AG04450 (cell line): ENCODE data around the gene JMJD1C. TPM values are rescaled to one million over a fixed set of nuclear protein-coding genes. Genes with fewer than 3 reads are reported as not detected.
A peak's percentile ranks its signal among the peaks of the same experiment; 100 is the strongest.

Experiments
- CTCF ChIA-PET: fragments of 300-600, 350-600 bp; formaldehyde crosslinking; extraction: SDS; loops from one replicate; lab custom pipeline; 2022; ENCODE audit warnings: antibody characterized with exemption, inconsistent platforms; lab: Charles Lee
- POLR2A ChIA-PET: fragments of 350-600 bp; formaldehyde crosslinking; extraction: SDS; loops from one replicate; lab custom pipeline; 2021; ENCODE audit warnings: antibody characterized with exemption, inconsistent platforms; lab: Yijun Ruan, JAX
- DNase-seq: peaks from one replicate; pipeline ENCODE4 v3.0.0-alpha.2; 2011; ENCODE audit warnings: low read depth, low spot score
- H3K27ac ChIP-seq: one replicate; pipeline ENCODE4 v1.5.1; 2012; ENCODE audit warnings: low read depth, low read length, control low read depth
- H3K27me3 ChIP-seq: one replicate; pipeline ENCODE4 v1.6.0; 2012; ENCODE audit warnings: low read length; ENCODE audit not compliant: control insufficient read depth, insufficient read depth
- H3K4me3 ChIP-seq: 2 replicates; pipeline ENCODE4 v1.5.1; 2011; ENCODE audit warnings: mild to moderate bottlenecking, low read depth, low read length, control low read depth
- H3K9me3 ChIP-seq: 2 replicates; pipeline ENCODE4 v1.5.1; 2012; ENCODE audit warnings: low read length; ENCODE audit not compliant: control insufficient read depth, insufficient read depth
- polyA plus RNA-seq: library from polyadenylated mRNA; depleted of rRNA; stranded (reverse); fragments of >200 nt; gene quantifications from 2 replicates; pipeline ENCODE4 v1.2.3, GENCODE V29; 2011
- TF ChIP-seq, protein P1 (sequence below): IDR thresholded peaks from 2 replicates; pipeline ENCODE4 v1.5.1; 2011; ENCODE audit warnings: low read depth, low read length, control low read depth, inconsistent platforms

The JMJD1C gene
- polyA plus RNA-seq, 1 experiment = 45.0 TPM

GRCh38 chr10:63128443-63128842 is 337.3 kb downstream of the JMJD1C start:
- CTCF ChIA-PET = interaction anchor here (0.7 kb wide), 1 partner anchor 651 kb away, joined by 7 read pairs; no protein-coding TSS in a partner anchor

DNA sequence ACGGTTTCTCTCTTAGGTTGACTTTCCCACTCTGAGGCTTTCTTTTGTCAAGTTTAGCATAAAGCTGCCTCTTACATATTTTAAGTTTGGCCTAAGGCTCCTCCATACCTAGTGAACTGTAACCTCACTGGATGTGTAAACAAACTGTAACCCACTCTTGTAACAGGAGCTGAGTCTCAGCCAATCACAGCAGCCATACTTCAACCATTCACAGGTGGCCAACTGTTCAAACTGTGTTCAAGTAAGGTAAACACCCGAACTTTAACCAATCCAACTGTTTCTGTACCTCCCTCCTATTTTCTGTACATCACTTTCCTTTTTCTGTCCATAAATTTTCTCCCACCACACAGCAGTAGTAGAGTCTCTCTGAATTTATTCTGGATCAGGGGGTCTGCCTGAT is 340.3 kb downstream of the JMJD1C start:
- H3K4me3 ChIP-seq = no peak overlapping the region
- H3K27me3 ChIP-seq = no peaks in the 10 kb centered on the region
- no peaks in the 10 kb centered on the region for H3K9me3 ChIP-seq
- no peak for DNase-seq
- TF ChIP-seq, protein P1, sequence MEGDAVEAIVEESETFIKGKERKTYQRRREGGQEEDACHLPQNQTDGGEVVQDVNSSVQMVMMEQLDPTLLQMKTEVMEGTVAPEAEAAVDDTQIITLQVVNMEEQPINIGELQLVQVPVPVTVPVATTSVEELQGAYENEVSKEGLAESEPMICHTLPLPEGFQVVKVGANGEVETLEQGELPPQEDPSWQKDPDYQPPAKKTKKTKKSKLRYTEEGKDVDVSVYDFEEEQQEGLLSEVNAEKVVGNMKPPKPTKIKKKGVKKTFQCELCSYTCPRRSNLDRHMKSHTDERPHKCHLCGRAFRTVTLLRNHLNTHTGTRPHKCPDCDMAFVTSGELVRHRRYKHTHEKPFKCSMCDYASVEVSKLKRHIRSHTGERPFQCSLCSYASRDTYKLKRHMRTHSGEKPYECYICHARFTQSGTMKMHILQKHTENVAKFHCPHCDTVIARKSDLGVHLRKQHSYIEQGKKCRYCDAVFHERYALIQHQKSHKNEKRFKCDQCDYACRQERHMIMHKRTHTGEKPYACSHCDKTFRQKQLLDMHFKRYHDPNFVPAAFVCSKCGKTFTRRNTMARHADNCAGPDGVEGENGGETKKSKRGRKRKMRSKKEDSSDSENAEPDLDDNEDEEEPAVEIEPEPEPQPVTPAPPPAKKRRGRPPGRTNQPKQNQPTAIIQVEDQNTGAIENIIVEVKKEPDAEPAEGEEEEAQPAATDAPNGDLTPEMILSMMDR = no peak
- CTCF ChIA-PET = interaction anchor here (0.6 kb wide), 1 partner anchor 9 kb away, joined by 5 read pairs; no protein-coding TSS in a partner anchor
- H3K27ac ChIP-seq = no peak overlapping the region
- POLR2A ChIA-PET = no interaction called here

More at GRCh38 chr10:63128443-63128842, 337.3 kb downstream of the JMJD1C start:
- TF ChIP-seq, protein P1 = no peak
- no peak overlapping the region for H3K4me3 ChIP-seq
- no peaks in the 10 kb centered on the region for H3K27me3 ChIP-seq
- no peak for DNase-seq
- H3K27ac ChIP-seq = no peak overlapping the region
- POLR2A ChIA-PET = no interaction called here
- H3K9me3 ChIP-seq = peaks cover 3% of the 10 kb centered on the region; the same call in 1 of the 2 replicates

DNA sequence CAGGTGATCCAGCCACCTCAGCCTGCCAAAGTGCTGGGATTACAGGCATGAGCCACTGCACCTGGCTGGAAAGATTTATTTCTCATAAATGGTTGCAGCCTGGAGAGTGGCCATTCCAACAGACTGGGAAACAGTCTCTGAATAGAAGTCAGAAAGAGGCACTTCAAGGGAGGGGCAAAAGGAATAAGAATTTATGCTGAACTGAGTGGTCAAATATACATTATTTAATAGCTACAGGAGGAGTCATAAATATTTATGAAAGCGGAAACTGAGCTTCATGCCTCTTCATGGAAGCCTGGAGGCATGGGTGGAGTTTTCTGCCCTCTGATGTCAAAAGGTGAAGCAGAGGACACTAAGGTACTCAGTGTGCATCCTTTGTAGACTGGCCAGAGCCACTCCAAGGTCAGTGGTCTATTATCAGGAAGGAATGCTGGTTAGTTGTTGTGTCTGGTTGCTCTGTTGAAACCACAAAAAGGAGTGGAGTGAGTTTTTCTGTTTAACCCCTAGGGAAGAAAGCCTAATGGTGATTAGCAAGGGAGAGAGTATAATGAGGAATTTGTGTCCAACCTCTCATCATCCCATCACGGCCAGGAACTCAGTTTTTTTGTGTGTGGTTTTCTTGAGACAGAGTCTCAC is 341.9 kb downstream of the JMJD1C start:
- Histone ChIP-seq H3K4me3 (no peak overlapping the region), H3K27ac (no peak overlapping the region), H3K27me3 (no peaks in the 10 kb centered on the region), H3K9me3 (no peaks in the 10 kb centered on the region)
- no peak for DNase-seq
- TF ChIP-seq, protein P1 = no peak
- POLR2A ChIA-PET = no interaction called here
- CTCF ChIA-PET = interaction anchor here (1.4 kb wide), 1 partner anchor 43 kb away, joined by 4 read pairs; no protein-coding TSS in a partner anchor

GRCh38 chr10:63120554-63120953 is 345.2 kb downstream of the JMJD1C start:
- TF ChIP-seq, protein P1 = no peak
- ChIA-PET CTCF (interaction anchor here (0.8 kb wide), 1 partner anchor 303 kb away, joined by 3 read pairs; no protein-coding TSS in a partner anchor), POLR2A (interaction anchor here (0.5 kb wide), 1 partner anchor 557 kb away, joined by 3 read pairs; no protein-coding TSS in a partner anchor)
- H3K27ac ChIP-seq = peak overlapping the region; percentile 52
- peak; percentile 83 for DNase-seq
- no peak overlapping the region for H3K4me3 ChIP-seq
- no peaks in the 10 kb centered on the region for H3K27me3 ChIP-seq
- H3K9me3 ChIP-seq = no peaks in the 10 kb centered on the region

- H3K9me3 ChIP-seq = no peaks in the 10 kb centered on the region
- H3K4me3 ChIP-seq = no peak overlapping the region
- H3K27me3 ChIP-seq = no peaks in the 10 kb centered on the region
- CTCF ChIA-PET = interaction anchor here (1.1 kb wide), 1 partner anchor 39 kb away, joined by 3 read pairs; no protein-coding TSS in a partner anchor
- POLR2A ChIA-PET = no interaction called here
- TF ChIP-seq, protein P1 = no peak
- H3K27ac ChIP-seq = no peak overlapping the region
- DNase-seq = no peak
Observed at GRCh38 chr10:63119041-63119440, 346.7 kb downstream of the JMJD1C start.
